ENCODE measurements around the gene COL9A3.

The COL9A3 gene

DNA sequence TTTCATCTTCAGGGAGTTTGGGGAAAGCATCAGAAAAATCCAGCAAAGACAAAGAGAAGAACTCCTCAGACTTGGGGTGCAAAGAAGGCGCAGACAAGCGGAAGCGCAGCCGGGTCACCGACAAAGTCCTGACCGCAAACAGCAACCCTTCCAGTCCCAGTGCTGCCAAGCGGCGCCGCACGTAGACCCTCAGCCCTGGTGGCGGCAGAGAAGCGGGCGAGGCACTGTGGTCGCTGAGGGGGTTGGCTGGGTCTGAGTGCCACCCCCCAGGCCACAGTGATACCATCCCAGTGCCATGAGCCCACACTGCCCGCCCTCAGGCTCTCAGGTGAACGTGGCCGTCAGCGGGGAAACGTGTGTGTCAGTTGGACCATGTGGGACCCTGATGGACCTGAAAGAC is 17.4 kb upstream of the COL9A3 start:
- Histone ChIP-seq H3K27me3 (ENCODE audit: control insufficient read depth, insufficient read depth, low read length) (no peaks in the 10 kb centered on the region), H3K79me2 (no peaks in the 10 kb centered on the region), H3K4me1 (peaks cover 7% of the 10 kb centered on the region), H3K9ac (no peak overlapping the region), H3K27ac (no peak overlapping the region), H3K4me2 (ENCODE audit: low read length) (no peak overlapping the region), H3K9me3 (ENCODE audit: control insufficient read depth, low read length) (no peaks in the 10 kb centered on the region), H3K36me3 (ENCODE audit: control insufficient read depth, insufficient read depth, low read length) (no peaks in the 10 kb centered on the region), H2AFZ (no peak overlapping the region), H3K4me3 (ENCODE audit: low read depth, low read length) (no peak overlapping the region)
- TF ChIP-seq, protein P1, sequence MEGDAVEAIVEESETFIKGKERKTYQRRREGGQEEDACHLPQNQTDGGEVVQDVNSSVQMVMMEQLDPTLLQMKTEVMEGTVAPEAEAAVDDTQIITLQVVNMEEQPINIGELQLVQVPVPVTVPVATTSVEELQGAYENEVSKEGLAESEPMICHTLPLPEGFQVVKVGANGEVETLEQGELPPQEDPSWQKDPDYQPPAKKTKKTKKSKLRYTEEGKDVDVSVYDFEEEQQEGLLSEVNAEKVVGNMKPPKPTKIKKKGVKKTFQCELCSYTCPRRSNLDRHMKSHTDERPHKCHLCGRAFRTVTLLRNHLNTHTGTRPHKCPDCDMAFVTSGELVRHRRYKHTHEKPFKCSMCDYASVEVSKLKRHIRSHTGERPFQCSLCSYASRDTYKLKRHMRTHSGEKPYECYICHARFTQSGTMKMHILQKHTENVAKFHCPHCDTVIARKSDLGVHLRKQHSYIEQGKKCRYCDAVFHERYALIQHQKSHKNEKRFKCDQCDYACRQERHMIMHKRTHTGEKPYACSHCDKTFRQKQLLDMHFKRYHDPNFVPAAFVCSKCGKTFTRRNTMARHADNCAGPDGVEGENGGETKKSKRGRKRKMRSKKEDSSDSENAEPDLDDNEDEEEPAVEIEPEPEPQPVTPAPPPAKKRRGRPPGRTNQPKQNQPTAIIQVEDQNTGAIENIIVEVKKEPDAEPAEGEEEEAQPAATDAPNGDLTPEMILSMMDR (IDR thresholded peaks at IDR 0.05) = no peak

DNA sequence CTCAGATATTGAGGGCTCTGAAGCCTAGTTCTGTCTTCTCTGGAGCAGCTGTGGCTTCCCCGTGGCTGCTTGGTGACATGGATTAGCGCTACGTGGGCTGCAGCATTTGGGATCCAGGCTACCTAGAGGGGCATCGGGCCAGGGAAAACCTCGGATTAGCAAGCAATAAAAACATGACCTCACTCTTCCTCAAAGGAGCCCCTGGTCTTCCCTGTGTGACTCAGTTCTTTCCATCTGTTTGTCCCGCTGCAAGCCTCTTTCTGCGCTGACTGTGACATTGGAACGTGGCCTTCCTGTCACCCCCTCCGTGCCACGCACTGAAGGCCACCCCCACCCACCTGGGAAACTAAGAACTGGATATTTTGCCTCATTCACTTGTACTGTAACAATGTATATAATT is 17.0 kb upstream of the COL9A3 start:
- Histone ChIP-seq H3K9ac (no peak overlapping the region), H3K27ac (no peak overlapping the region), H3K79me2 (no peaks in the 10 kb centered on the region), H3K9me3 (ENCODE audit: control insufficient read depth, low read length) (no peaks in the 10 kb centered on the region), H3K4me2 (ENCODE audit: low read length) (no peak overlapping the region), H3K36me3 (ENCODE audit: control insufficient read depth, insufficient read depth, low read length) (no peaks in the 10 kb centered on the region), H3K27me3 (ENCODE audit: control insufficient read depth, insufficient read depth, low read length) (no peaks in the 10 kb centered on the region), H3K4me1 (peaks cover 7% of the 10 kb centered on the region), H3K4me3 (ENCODE audit: low read depth, low read length) (no peak overlapping the region), H2AFZ (no peak overlapping the region)
- TF ChIP-seq, protein P1 (IDR thresholded peaks at IDR 0.05) = no peak

DNA sequence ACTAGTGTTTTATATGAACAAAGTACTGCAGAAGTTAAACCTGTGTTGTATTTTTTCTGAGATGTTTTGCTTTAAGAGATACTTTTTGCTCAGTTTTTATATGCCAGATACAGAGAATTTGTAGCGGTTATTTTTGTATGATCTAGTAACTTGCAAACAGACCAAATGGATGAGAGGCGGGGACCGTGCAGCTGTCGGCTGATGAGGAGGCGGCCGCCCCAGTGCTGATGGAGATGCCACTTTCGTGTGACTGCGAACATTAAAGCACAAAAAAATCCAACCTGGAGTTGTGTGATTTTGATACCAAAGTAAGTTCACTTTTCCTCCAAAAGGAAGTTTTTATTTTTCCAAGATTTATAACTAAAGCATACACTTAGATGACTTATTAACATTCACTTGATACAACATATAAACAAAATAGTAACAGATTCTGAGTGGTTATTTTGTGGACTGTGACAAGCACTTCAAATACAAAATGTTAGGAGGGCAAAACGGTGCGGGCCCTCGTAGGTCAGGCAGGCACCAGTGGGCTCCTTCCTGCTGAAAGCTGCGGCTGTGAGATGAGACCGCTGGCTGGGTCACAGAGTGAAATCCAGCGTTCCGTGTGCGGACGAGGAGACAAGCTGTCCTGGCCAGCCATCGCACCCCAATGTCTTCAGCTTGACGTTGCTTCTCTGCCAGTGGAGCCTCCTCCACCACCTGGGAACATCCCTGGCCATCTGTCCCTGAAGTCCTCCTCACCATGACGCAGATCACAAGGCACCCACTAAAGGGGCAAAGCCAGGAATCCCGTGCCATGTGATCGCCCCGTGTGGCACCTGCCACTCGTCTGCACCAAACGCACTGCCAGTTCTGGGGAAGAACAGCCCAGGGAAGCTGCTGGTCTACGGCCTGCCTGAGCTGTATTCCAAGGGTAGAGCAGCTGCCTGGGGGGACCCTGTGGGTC is 16.3 kb upstream of the COL9A3 start:
- no peak overlapping the region for H2AFZ ChIP-seq
- TF ChIP-seq, protein P1 (IDR thresholded peaks at IDR 0.05) = no peak
- no peaks in the 10 kb centered on the region for H3K27me3 ChIP-seq (ENCODE audit: control insufficient read depth, insufficient read depth, low read length)
- H3K9ac ChIP-seq = no peak overlapping the region
- H3K27ac ChIP-seq = no peak overlapping the region
- no peaks in the 10 kb centered on the region for H3K9me3 ChIP-seq (ENCODE audit: control insufficient read depth, low read length)
- peaks cover 7% of the 10 kb centered on the region for H3K4me1 ChIP-seq
- H3K4me3 ChIP-seq (ENCODE audit: low read depth, low read length) = no peak overlapping the region
- peaks cover 2% of the 10 kb centered on the region for H3K79me2 ChIP-seq
- H3K4me2 ChIP-seq (ENCODE audit: low read length) = no peak overlapping the region
- H3K36me3 ChIP-seq (ENCODE audit: control insufficient read depth, insufficient read depth, low read length) = no peaks in the 10 kb centered on the region

DNA sequence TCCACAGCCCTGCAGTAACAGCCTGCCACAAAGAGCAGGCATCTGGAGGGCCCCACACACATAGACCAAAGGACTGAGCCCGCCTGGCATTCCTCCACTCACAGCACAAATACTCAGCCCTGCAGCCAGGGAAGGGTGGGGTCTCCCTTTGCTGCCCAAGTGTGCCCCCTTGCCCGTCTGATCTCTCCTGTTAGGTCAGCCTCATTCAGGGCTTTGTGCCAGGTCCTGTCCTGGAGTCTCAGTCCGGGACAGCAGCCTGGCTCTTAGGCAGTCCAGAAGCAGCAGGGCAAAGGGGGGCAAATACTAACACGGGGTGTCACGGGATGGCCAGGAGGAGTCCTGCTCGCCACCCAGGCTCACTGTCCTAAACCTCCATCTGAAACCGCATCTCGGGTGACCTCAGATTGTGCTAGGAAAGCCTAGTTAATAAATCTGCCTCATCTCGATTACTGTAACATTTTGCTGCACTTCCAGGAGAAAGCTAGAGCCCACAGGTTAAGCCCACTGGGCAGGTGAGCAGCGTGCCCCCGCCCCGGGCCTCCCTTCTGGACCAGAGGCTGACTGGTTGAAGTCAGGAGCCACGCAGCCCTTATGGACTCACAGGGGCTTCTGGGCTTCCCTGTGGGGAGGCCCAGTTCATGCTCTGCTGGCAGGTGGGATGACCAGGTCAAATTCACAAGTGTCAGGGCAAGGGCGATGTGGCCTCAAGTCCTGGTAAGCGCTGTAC is 15.4 kb upstream of the COL9A3 start:
- Histone ChIP-seq H3K9me3 (ENCODE audit: control insufficient read depth, low read length) (no peaks in the 10 kb centered on the region), H3K36me3 (ENCODE audit: control insufficient read depth, insufficient read depth, low read length) (no peaks in the 10 kb centered on the region), H3K4me2 (ENCODE audit: low read length) (no peak overlapping the region), H3K27ac (no peak overlapping the region), H3K9ac (no peak overlapping the region), H3K4me1 (peaks cover 12% of the 10 kb centered on the region), H3K27me3 (ENCODE audit: control insufficient read depth, insufficient read depth, low read length) (no peaks in the 10 kb centered on the region), H3K79me2 (peaks cover 9% of the 10 kb centered on the region), H3K4me3 (ENCODE audit: low read depth, low read length) (no peak overlapping the region), H2AFZ (no peak overlapping the region)
- TF ChIP-seq, protein P1 (IDR thresholded peaks at IDR 0.05) = no peak

Data from parathyroid adenoma (tissue), 2 donors.